B cell (primary cell): ENCODE measurements around the gene ARTN.
A peak's percentile ranks its signal among the peaks of the same experiment; 100 is the strongest.

ENCODE experiments used
- CTCF ChIP-seq: fragments of 200-600 bp; IDR thresholded peaks from one replicate; pipeline ENCODE4 v1.8.0; 2022; ENCODE audit warnings: antibody characterized with exemption, mild to moderate bottlenecking
- EZH2 ChIP-seq: IDR thresholded peaks from 2 replicates; pipeline ENCODE4 v1.6.1; 2012; ENCODE audit warnings: borderline replicate concordance, low read depth, mild to moderate bottlenecking, moderate library complexity, low read length; ENCODE audit not compliant: insufficient read depth, poor library complexity, severe bottlenecking

DNA sequence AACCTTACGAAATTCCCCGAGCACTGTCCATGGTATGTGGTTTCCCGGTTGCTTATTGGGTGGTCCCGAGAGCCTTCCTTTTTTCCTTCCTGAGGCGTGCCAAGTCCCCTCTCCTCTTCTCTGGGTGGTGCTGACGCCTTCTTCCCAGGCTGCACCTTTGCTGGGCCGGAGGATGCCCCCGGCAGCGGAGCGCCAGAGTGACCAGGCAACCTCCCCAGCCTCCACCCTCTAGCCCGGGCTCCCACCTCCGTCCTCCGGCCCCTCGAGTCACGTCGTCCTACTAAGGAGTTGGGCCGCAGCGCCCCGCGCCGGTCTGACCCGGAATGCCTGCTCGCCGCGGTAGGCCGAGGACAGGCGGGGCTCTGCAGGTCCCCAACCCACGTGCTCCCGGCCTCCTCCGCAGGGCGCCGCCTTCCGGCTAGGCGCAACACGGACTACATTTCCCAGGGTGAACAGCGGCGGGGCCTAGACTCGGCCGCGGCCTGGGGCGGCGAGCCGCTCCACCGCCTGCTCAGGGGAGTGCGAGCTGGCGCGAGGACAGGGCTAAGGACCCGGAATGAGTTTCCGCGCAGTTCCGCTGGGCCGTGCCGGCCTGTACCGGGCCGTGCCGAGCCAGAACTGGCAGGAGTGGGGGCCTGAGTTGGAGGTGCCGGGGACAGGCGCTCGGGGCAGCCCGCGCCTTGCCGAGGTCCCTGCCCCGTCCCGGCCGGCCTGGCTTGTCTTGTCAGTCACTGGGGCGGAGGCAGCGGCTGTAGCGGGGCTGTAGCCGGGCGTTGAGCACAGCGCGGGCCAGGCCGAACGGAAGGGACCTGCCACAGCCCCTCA lies 12.8 kb downstream of the ARTN start, which contains the start of gene IPO13:
- TF ChIP-seq EZH2 = no peak
- TF ChIP-seq CTCF = peak; percentile 71
